GM19395 (cell line): ENCODE results near the gene SCAF8.
"Not testable (repeated sequence)": the region's sequence is repeated elsewhere in the genome, so short reads cannot be mapped to it uniquely, and the experiment has no call there.

Experiments
- ATAC-seq: cut with Tn5 transposase; IDR thresholded peaks from one replicate; pipeline ENCODE4 v1.9.1; 2021; ENCODE audit warnings: mild to moderate bottlenecking, moderate library complexity; ENCODE audit not compliant: unreplicated experiment

SCAF8 gene

DNA sequence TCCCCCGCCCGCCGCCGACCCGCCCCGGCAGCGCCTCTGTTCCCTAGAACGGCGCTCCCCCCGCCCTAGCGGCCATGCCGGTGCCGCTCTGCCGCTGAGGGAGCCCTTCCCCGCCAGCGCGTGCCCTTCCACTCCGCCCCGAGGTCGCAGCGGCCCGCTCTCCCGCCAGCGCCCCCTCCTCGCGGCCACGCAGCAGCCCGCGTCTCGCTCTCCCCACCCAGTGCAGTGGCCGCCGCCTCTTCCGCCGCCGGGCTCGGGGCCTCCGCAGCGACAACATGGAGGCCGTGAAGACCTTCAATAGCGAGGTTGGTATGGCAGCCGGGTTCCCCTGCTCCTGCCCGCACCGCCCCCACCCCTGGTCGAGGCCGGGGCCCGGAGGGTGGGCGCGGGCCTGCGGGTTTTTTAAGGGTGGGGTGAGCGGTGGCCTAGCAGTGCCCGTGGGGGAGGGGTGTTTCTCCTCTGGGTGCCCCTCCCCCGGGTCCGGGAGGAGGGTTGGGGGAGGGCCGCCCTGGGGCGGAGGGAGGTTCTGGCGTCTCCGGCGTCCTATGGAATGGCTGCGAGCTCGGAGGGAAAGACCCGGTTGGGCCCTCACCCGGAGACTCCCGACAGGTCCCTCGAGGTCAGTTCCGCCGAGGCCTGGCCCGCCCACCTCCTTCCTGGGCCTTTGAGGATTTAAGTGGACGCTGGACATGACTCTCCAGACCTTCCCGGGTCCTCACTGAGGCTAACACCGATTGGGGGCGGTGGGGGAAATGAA is 588 bp downstream of the SCAF8 start:
- ATAC-seq: peak; percentile 70

DNA sequence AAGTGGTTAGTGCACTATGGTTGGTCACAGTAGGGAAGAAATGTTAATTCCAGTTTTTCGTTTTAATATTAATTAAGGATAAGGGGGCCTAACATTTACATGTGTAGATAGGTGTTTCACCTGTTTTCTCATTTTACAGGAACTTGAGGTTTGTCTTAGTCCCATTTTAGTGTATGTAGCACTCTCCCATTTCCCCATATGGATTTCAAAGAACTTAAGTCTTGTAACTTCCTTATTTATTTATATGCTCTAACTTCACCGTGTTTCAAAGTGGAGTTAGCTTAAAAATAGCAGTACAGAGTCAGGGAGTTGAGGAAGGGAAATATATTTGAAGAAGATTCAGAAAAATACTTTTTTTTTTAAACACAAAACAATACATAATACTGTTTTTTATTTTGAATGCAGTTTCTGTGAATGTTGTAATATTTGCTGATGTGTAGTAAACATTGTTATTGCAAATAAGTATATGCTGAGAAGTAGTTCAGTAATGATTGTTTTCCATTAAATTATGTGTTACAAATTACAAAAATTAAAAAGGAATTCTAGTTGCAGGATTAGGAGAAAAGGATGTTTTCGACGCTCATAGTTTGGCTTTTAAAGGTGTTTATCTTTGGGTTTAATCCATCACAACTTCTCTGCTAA is 3.5 kb downstream of the SCAF8 start:
- ATAC-seq: no peak

DNA sequence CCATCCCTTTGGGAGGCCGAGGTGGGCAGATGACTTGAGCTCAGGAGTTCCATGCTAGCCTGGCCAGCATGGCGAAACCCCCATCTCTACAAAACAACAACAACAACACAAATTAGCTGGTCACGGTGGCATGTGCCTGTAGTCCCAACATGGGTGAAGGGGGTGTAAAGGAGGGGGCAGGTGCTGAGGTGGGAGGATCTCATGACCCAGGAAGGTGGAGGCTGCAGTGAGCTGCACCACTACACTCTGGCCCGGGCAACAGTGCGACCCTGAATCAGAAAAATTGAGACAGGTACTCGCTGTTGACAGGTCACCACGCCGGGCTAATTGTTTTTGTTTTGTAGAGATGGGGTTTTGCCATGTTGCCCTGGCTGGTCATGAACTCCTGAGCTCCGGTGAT is 4.2 kb downstream of the SCAF8 start:
- ATAC-seq: no peak

DNA sequence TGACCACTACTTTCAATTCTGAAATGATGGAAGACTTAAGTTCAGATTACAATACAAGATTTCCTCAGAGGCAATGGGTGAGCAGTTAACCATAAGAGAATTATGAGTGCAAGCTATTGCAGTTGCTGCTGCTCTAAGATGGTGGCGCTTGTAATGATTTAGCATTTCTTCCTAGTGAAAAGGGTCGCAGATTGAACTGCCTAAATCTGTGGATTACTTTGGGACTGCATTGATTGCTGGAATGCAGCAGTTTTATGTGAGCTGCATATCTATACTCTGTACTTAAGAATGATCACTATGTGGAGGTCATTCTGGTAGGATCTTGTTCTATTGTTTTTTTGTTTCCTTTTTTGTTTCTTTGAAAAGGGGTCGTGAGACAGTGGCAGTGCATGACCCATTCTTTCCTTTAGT is 5.3 kb downstream of the SCAF8 start:
- no peak for ATAC-seq

DNA sequence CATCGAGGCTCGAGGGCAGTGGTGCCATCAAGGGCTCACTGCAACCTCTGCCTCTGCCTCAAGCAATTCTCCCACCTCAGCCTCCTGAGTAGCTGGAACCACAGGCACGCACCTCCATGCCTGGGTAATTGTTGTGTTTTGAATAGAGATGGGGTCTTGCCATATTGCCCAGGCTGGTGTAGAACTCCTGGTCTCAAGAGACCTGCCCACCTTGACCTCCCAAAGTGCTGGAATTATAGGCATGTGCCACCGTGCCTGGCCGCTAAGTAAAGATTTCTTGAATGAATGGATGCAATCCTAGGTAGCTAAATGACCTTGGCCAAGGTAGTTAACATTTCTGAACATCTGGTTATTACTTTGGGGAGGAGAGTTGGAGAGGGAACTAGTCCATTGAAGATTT is 7.4 kb downstream of the SCAF8 start:
- ATAC-seq: no peak

DNA sequence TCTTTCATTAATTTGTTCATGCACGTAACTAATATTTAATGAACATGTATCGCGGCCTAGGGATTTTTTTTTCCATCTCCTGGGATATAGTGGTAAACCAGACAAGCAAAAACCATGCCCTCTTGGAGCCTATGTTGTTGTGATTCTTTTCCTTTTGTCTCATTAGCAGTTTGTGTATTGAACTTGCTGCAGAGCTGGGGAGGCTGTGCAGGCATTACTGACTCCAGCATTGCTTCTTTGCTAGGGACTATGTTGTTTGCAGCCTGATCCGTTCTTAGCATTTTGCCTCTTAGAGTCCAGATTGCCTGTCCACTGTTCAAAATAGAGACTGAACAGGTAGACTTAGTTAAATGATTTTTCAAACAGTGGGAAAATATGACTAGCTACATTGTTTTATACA is 9.7 kb downstream of the SCAF8 start:
- no peak for ATAC-seq

DNA sequence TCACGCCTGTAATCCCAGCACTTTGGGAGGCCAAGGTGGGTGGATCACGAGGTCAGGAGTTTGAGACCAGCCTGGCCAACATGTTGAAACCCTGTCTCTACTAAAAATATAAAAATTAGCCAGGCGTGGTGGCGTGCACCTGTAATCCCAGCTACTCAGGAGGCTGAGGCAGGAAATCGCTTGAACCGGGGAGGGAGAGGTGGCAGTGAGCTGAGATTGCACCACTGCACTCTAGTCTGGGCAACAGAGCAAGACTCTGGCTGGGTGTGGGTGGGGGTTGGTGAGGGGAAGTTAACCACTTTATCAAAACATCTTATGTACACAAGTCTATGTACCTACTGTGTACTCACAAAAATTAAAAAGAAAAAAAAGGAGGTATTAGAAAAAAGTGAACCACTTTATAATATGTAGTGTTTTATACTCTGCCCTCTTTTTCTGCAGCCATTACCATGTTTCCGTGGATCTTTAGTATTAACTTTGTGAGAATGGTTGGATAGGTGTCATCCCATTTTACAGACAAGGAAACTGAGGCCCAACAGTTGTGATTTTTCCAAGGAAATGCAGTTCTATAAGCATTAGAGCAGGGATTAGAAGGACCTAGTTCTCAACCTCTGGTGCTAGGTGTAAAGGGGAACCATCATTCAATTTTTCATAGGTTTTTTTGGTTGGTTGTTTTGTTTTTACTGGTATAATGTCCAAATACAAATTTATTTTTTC is 11.0 kb downstream of the SCAF8 start:
- ATAC-seq: not testable (repeated sequence)

DNA sequence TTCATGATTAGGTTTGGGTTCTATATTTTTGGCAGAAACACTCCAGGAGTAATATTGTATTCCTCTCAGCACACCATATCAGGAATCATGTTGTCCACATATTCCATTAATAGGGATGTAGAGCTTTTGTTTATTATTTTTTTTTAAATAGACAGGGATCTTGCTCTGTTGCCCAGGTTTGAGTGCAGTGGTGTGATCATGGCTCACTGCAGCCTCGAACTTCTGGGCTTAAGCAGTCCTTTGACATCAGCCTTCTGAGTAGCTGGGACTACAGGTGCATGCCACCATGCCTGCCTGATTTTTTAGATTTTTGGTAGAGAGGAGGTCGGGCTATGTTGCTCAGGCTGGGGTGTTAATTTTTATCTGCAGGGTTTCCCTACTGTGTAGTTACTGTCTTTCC is 12.0 kb downstream of the SCAF8 start:
- no peak for ATAC-seq

DNA sequence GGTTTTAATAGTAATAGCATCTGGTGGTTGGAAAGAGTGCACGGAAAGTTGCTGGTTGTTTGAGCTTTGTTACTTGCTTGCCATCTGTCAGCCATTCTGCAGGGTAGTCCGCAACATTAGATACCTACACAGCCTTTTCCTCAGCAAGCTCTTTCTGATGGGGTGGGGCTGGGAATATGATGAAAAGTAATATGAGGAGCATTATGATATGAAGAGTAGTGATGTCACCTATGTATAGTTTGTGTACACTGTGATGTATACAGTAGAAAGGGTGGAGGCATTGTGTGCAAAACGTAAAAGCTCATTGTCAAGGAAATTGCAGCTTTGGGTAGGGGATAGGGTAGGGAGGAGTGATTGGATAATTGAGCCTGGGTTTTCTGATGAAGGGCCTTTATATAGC is 16.1 kb downstream of the SCAF8 start:
- no peak for ATAC-seq

DNA sequence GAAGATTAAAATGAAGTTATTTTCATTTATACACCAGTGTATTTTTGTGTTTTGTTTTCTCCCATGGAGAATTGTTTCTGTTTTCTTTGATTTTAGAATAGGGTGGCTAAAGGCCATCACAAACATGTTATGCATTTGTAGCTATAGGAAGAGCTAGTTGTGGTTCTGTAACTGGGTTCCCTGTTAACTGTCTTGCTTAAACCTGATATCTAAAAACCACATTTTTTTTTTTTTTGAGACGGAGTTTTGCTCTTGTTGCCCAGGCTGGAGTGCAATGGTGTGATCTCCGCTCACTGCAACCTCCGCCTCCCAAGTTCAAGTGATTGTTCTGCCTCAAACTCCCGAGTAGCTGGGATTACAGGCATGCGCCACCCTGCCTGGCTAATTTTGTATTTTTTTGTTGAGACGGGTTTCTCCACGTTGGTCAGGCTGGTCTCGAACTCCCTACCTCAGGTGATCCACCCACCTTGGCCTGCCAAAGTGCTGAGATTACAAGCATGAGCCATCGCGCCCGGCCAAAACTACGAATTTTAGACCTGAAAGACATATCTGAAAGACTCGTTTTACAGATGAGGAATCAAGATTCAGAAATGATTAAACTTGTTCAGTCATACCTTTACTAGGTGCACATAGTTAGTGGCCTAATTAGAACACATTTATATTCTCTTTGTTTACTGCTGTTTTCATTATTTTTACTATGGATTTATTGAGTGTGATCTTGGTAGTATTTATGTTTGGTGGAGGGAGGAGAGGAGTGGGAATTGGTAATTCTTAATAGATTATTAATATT is 18.0 kb downstream of the SCAF8 start:
- ATAC-seq: no peak

DNA sequence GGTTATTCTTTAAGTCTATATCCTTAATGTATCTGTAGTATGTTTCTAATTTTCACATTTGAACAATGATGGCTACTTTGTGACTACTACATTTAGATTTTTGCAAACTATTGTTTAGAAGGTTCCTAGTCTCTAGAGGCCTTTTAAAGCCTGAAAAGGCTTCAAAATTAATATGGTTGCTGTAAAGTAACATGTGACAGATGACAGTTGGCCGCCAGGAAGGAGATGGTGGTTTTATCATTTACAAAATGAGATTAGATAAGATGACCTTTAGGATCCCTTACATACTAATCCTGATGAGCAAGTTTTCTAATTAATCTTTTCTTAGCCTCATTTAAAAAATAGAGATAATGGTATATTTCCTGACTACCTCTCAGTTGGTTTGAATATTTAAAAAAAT is 18.8 kb downstream of the SCAF8 start:
- no peak for ATAC-seq

DNA sequence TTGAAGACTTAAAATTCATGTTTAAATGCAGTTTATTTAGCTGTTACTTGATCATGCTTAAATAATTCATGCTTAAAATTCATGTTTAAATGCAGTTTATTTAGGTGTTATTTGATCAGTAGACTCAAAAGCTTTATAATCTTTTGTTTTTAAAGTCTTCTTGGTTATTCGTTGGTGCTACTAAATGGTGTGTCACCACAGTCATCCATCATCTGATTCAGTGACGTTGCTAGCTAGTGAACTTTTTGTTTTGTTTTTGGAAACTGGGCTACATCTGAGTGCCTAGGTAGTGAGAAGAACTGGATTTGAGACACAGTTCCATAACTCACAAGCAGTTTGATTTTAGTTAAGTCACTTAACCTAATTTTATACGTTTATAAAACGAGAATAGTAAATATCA is 20.9 kb downstream of the SCAF8 start:
- no peak for ATAC-seq

DNA sequence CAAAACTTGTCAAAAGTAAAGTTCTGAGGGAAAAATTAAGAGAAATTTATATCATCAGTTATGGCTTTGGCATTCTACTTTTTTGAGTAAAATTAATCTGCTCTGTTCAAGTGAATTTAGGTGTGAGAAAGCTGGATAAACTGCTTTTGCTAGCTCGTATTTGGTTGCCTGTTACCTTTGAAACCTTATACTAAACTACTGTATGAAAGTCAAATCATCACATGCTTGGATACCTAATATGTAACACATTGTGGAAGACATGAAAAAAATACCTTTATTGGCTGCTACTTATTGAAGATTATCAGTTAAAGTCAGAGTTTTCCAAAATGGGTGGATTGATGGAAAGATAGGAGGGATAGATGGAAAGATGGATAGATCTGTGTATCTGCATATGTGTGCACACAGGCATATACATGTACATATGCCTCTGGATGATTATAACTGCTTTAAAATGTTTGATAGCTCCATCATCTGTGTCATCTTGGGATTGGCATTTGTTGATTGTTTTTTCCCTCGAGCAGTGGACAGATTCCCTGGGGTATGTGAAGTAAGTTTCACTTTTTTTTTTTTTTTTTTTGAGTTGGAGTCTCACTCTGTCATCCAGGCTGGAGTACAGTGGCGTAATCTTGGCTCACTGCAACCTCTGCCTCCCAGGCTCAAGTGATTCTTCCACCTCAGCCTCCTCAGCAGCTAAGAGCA is 24.3 kb downstream of the SCAF8 start:
- ATAC-seq: no peak

DNA sequence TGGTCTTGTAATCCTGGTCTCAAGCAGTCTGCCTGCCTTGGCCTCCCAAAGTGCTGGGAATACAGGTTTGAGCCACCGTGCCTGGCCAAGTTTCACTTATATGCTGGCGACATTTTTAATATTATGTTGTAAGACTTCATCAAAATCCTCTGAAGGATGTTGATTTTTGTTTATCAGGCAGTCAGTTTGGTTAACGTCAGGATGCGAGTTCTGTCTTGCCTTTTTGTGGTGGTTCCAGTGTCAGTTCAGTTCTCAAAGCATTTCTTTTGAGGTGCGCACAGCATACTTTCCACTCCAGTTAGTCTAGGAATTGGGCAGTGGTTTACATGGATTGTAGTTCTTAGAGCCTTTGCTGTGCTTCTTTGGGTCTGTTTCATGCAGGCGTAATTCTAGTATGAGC is 24.9 kb downstream of the SCAF8 start:
- no peak for ATAC-seq

DNA sequence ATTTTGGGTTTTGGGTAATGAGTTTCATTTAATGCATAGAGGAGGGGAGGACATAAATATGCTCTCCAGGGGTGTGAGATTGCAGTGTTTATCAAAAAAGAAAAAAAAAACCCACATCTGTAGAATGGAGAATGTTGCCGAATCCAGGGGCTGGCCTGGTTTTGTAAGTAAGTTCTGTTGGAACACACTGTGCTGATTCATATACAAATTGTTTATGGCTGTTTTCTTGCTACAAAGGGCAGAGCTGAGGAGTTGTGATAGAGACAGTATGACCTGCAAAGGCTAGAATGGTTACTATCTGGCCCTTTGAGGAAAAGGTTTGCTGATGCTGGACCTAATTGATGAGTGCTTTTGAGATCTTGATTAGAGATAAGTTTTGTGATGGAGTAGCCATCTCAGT is 30.4 kb downstream of the SCAF8 start:
- ATAC-seq: no peak

DNA sequence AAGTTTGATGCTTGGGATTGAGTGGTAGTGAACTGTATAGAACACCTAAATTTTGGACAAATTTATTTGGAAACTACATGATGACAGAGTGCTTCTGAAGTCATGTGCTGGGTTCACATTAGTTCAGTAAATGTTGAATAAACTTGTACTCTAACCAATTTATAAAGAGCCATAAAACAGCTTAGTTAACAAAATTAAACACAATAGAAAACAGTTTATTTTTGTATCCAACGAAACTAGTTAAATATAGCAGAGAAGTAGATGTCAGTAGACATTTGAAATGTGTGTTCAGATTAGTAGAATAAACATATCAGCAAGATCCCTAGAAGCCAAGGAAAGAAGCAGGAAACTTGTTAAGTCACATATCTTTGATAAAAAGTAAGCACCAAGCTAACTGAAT is 32.1 kb downstream of the SCAF8 start:
- ATAC-seq: no peak

DNA sequence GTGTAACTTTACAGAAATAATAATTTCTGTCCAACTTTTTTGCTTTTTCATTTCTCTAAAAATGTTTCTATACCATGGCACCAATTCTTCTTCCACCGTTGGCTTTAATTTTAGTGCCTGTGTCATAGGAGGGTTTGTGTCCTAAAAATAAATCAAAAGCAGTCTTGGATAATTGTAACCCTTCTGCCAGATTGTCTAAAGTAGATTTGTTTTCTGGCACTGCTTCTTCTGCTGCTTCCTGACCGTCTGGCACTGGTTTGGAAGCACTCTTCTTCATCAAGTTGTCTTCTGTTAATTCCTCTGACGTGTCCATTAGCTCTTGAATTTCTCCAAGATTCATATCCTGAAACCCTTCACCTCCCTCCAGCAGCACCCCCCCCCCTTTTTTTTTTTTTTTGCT is 33.1 kb downstream of the SCAF8 start:
- ATAC-seq: no peak

DNA sequence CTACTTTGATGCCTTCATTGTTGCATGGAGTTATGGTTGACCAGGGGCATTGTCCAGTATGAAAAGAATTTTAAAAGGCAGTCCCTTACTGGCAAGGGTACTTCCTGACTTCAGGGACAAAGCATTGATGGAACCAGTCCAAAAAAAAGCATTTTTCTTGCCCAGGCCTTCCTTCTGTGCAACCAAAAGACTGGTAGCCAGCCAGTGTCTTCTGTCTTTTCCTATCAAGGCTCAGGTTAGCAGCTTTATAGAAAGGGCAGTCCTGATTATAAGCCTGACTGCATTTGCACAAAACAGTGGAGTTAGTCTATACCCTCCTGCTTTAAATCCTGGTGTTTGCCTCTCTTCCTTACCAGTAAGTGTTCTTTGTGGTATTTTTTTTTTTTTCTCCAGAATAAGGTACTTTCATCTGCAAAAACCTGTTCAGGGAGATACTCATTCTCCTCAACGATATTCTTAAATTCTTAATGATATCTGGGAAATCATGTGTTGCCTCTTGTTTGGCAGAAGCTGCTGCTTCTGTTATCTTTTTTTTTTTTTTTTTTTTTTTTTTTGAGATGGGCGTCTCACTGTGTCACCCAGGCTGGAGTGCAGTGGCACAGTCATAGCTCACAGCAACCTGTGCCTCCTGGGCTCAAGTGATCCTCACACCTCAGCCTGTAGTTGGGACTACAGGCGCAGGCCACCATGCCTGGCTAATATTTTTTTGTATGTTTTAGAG is 33.9 kb downstream of the SCAF8 start:
- ATAC-seq: no peak

DNA sequence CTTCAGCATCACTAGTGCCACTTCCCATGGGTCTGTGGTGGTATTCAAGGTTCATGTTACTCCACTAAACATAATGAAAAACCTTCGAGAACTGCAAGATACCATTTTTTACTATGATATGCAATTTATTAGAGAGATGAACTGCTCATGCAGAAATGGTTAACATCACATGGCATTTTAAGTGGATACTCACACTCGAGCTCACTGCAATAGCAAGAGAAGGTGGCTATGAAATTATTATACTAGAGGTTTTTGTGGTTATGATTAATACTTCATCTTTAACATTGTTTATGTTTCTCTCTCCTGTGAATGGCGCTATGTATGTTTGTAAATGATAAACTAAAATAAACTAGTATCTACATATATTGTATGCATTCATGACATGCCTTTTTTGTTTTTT is 35.1 kb downstream of the SCAF8 start:
- no peak for ATAC-seq

DNA sequence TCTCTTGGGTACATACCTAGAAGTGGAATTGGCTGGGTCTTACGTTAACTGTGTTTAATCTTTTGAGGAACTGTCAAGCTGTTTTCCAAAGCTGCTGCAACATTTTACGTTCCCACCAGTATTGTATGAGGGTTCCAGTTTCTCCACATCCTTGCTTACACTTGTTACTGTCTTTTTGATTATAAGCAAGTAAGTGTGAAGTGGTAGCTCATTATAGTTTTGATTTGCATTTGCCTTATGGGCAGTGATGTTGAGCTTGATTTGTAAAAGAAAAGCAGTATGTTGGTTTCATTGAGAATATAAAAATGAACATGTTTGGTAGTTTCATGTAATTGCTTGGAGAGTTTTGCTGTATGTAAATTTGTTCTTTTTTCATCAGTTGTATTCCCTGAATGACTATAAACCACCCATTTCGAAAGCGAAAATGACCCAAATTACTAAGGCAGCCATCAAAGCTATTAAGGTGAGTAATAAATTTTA is 40.4 kb downstream of the SCAF8 start:
- ATAC-seq: peak; percentile 99
